NCI-H524 (cell line): ENCODE data around the gene MOB3B.

Experiments used
- DNase-seq, 2 experiments: peaks; one replicate each; lab custom pipeline; 2025; lab: John Stamatoyannopoulos, UW

Gene MOB3B

GRCh38 chr9:27423915-27424710 is 105.5 kb downstream of the MOB3B start:
- DNase-seq = no peak

- DNase-seq = no peak
Observed at GRCh38 chr9:27422279-27422834, 107.3 kb downstream of the MOB3B start.

- no peak for DNase-seq
Observed at GRCh38 chr9:27421577-27421976, 108.0 kb downstream of the MOB3B start.

- peak in 1 of 2 experiments; percentile 41 for DNase-seq
Observed at GRCh38 chr9:27419558-27419957, 110.1 kb downstream of the MOB3B start.

- DNase-seq = no peak
Observed at GRCh38 chr9:27414220-27414761, 115.3 kb downstream of the MOB3B start.

GRCh38 chr9:27413511-27414219 is 115.9 kb downstream of the MOB3B start:
- DNase-seq = peak in 1 of 2 experiments; percentile 24

- no peak for DNase-seq
Observed at GRCh38 chr9:27412963-27413362, 116.7 kb downstream of the MOB3B start.

GRCh38 chr9:27412081-27412480 is 117.5 kb downstream of the MOB3B start:
- DNase-seq = no peak

GRCh38 chr9:27408482-27408881 is 121.1 kb downstream of the MOB3B start:
- peak; percentile 21 to 37 for DNase-seq

- DNase-seq = no peak
Observed at GRCh38 chr9:27408001-27408400, 121.6 kb downstream of the MOB3B start.

GRCh38 chr9:27407491-27407890 is 122.1 kb downstream of the MOB3B start:
- DNase-seq = no peak

- no peak for DNase-seq
Observed at GRCh38 chr9:27404661-27405060, 125.0 kb downstream of the MOB3B start.

- DNase-seq = no peak
Observed at GRCh38 chr9:27402626-27403025, 127.0 kb downstream of the MOB3B start.

- no peak for DNase-seq
Observed at GRCh38 chr9:27400334-27400880, 129.2 kb downstream of the MOB3B start.

GRCh38 chr9:27398982-27399653 is 130.5 kb downstream of the MOB3B start:
- DNase-seq = no peak

GRCh38 chr9:27396495-27396894 is 133.1 kb downstream of the MOB3B start:
- DNase-seq = no peak

GRCh38 chr9:27395484-27395921 is 134.1 kb downstream of the MOB3B start:
- DNase-seq = no peak

GRCh38 chr9:27394826-27395201 is 134.8 kb downstream of the MOB3B start:
- no peak for DNase-seq

GRCh38 chr9:27394154-27394825 is 135.3 kb downstream of the MOB3B start:
- no peak for DNase-seq

GRCh38 chr9:27393054-27393846 is 136.4 kb downstream of the MOB3B start:
- DNase-seq = no peak
